ENCODE results near the gene PPIL4.
A peak's percentile ranks its signal among the peaks of the same experiment; 100 is the strongest.

Gene PPIL4

DNA sequence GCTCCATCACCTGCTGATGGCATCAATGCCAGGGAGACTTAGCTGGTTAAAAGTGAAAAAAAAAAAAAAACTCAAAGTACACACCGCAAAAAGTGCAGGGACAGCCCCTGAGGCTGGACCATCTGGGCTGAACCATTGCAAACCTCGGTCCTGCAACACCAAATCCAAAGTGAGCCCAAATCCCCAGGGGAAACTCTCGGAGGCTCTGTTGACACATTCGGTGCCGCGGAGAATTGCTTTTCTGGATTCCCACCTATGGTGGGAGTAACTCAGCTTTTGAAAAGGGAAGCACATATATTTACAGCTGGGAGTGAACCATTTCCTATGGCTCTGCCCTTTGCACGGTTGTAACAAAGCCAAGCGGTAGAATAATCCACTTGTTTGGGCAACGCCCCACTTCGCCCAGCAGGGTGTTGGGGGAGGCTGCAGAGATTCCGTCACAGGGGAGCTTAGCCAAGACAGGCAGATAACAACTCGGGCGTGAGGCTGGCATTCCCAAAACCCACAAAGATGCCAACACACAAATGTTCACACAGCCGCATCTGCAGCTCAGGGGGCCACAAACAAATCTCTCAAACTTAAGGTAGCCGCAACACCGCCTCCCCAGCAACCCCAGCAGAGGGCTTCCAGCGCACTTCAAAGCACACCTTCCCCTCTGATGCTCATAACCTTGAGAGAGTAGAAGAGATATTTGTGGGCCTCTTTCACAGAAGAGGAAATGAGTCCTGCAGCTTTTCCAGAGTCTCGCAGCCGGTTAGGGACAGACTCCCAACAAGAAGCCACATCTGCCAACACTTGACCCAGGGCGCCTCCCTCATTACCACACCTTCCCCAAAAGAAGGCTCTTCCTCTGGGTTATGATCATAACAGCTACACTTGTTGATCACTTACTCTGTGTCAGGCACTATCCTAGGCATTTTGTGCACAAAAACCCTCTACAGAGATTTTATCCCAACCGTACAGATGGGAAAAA lies 72.5 kb downstream of the PPIL4 start:
- H4K20me1 ChIP-seq (ENCODE audit: insufficient read depth, low read length), result peaks cover 47% of the 10 kb centered on the region
- peaks cover 38% of the 10 kb centered on the region for H3K36me3 ChIP-seq (replicated peaks; ENCODE audit: low read depth, low read length)
- H3K4me1 ChIP-seq (ENCODE audit: low read length), result peaks cover 92% of the 10 kb centered on the region
- no peaks in the 10 kb centered on the region for H3K27me3 ChIP-seq (ENCODE audit: low read depth, low read length)
- H3K4me2 ChIP-seq (ENCODE audit: low read length), result peak overlapping the region; percentile 91
- H3K9ac ChIP-seq (ENCODE audit: low read length), result peak overlapping the region; percentile 61
- TF ChIP-seq, protein P1, sequence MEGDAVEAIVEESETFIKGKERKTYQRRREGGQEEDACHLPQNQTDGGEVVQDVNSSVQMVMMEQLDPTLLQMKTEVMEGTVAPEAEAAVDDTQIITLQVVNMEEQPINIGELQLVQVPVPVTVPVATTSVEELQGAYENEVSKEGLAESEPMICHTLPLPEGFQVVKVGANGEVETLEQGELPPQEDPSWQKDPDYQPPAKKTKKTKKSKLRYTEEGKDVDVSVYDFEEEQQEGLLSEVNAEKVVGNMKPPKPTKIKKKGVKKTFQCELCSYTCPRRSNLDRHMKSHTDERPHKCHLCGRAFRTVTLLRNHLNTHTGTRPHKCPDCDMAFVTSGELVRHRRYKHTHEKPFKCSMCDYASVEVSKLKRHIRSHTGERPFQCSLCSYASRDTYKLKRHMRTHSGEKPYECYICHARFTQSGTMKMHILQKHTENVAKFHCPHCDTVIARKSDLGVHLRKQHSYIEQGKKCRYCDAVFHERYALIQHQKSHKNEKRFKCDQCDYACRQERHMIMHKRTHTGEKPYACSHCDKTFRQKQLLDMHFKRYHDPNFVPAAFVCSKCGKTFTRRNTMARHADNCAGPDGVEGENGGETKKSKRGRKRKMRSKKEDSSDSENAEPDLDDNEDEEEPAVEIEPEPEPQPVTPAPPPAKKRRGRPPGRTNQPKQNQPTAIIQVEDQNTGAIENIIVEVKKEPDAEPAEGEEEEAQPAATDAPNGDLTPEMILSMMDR (IDR thresholded peaks at IDR 0.05; ENCODE audit: low read depth, low read length), result peak; percentile 30
- TF ChIP-seq EZH2phosphoT487 (IDR thresholded peaks at IDR 0.05; ENCODE audit: low read depth), result no peak
- peak overlapping the region; percentile 61 for H3K4me3 ChIP-seq (ENCODE audit: low read length)
- peaks cover 96% of the 10 kb centered on the region for H3K79me2 ChIP-seq (ENCODE audit: low read length)
- no peak overlapping the region for H2AFZ ChIP-seq (ENCODE audit: low read depth, low read length)
- H3K9me3 ChIP-seq (ENCODE audit: insufficient read depth, low read length), result peaks cover 5% of the 10 kb centered on the region; the same call in 1 of the 2 replicates
- peak overlapping the region; percentile 98 for H3K27ac ChIP-seq (ENCODE audit: low read length)

DNA sequence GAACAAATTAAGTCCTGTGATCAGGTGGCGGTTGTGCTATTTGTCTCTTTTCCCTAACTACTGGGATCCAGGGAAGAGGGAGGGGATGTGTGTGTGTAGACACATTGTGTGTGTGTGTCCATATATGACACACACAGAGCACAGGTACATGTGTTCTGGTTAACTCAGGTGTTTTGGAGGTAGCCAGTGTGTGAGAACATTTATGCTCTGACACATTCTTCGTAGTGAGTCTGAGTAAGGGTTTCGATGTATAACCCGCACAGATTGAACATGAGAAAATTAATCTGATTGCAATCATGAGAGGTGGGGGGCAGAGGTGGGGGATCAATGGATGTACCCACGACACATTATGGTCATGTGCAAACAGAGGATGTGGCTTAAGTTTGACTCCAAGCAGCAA lies 73.6 kb downstream of the PPIL4 start:
- Histone ChIP-seq H3K4me3 (ENCODE audit: low read length) (peak overlapping the region; percentile 61), H3K4me2 (ENCODE audit: low read length) (peak overlapping the region; percentile 91), H3K9ac (ENCODE audit: low read length) (peak overlapping the region; percentile 61), H3K36me3 (replicated peaks; ENCODE audit: low read depth, low read length) (peaks cover 37% of the 10 kb centered on the region), H3K4me1 (ENCODE audit: low read length) (peaks cover 94% of the 10 kb centered on the region), H3K27me3 (ENCODE audit: low read depth, low read length) (no peaks in the 10 kb centered on the region), H4K20me1 (ENCODE audit: insufficient read depth, low read length) (peaks cover 41% of the 10 kb centered on the region), H3K79me2 (ENCODE audit: low read length) (peaks cover 95% of the 10 kb centered on the region), H3K9me3 (ENCODE audit: insufficient read depth, low read length) (peaks cover 5% of the 10 kb centered on the region; the same call in 1 of the 2 replicates), H2AFZ (ENCODE audit: low read depth, low read length) (no peak overlapping the region), H3K27ac (ENCODE audit: low read length) (peak overlapping the region; percentile 98)
- TF ChIP-seq, protein P1 (IDR thresholded peaks at IDR 0.05; ENCODE audit: low read depth, low read length), result no peak
- TF ChIP-seq EZH2phosphoT487 (IDR thresholded peaks at IDR 0.05; ENCODE audit: low read depth), result no peak

DNA sequence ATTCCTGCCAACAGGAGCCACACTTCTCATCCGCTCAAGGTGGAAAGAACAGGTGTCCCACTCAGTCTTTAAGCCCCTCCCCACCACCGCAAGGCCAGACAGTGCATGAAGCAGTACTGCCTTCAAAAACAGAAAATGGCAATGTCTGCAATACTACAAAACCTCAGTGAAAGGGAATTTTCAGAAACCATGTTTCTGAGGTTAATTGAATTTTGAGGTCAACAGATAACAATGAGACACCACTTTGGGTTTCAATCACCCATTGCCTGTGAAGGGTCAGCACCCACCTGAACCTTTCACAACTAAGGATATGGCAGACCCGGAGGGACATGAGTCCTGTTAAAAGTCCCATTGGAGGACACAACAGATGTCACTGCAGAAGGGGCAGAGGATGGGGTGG lies 74.0 kb downstream of the PPIL4 start:
- no peak for TF ChIP-seq EZH2phosphoT487 (IDR thresholded peaks at IDR 0.05; ENCODE audit: low read depth)
- TF ChIP-seq, protein P1 (IDR thresholded peaks at IDR 0.05; ENCODE audit: low read depth, low read length), result no peak
- H3K79me2 ChIP-seq (ENCODE audit: low read length), result peaks cover 95% of the 10 kb centered on the region
- H3K4me3 ChIP-seq (ENCODE audit: low read length), result peak overlapping the region; percentile 61; the same call in 1 of the 2 replicates
- peak overlapping the region; percentile 98 for H3K27ac ChIP-seq (ENCODE audit: low read length)
- no peaks in the 10 kb centered on the region for H3K27me3 ChIP-seq (ENCODE audit: low read depth, low read length)
- peak overlapping the region; percentile 61 for H3K9ac ChIP-seq (ENCODE audit: low read length)
- H3K4me2 ChIP-seq (ENCODE audit: low read length), result peak overlapping the region; percentile 91
- peaks cover 32% of the 10 kb centered on the region for H3K36me3 ChIP-seq (replicated peaks; ENCODE audit: low read depth, low read length)
- H4K20me1 ChIP-seq (ENCODE audit: insufficient read depth, low read length), result peaks cover 37% of the 10 kb centered on the region
- H2AFZ ChIP-seq (ENCODE audit: low read depth, low read length), result no peak overlapping the region
- H3K9me3 ChIP-seq (ENCODE audit: insufficient read depth, low read length), result peaks cover 5% of the 10 kb centered on the region; the same call in 1 of the 2 replicates
- peaks cover 94% of the 10 kb centered on the region for H3K4me1 ChIP-seq (ENCODE audit: low read length)

DNA sequence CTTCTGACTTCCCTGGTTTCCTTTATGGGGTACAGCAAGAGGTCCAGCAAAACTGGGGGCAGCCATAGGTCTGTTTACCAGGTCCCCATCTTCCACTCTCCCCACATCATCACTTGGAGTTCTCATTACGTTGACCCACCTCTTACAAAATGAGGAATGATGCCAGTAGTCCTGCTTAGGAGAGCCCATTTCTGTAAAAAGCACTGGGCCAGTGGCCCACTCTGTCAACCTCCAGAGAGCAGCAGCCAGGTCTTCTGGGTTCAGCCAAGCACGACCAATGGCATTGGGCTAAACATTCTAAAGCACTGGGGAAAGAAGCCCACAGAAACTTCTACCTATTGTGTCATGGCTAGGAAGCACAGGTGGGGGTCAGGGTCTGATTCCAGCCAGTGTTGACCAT lies 74.9 kb downstream of the PPIL4 start:
- Histone ChIP-seq H3K27ac (ENCODE audit: low read length) (peak overlapping the region; percentile 98), H3K36me3 (replicated peaks; ENCODE audit: low read depth, low read length) (peaks cover 32% of the 10 kb centered on the region), H3K9ac (ENCODE audit: low read length) (peak overlapping the region; percentile 61; the same call in 1 of the 2 replicates), H2AFZ (ENCODE audit: low read depth, low read length) (no peak overlapping the region), H3K4me1 (ENCODE audit: low read length) (peaks cover 94% of the 10 kb centered on the region), H3K27me3 (ENCODE audit: low read depth, low read length) (no peaks in the 10 kb centered on the region), H3K4me3 (ENCODE audit: low read length) (no peak overlapping the region), H3K9me3 (ENCODE audit: insufficient read depth, low read length) (peaks cover 5% of the 10 kb centered on the region; the same call in 1 of the 2 replicates), H3K79me2 (ENCODE audit: low read length) (peaks cover 95% of the 10 kb centered on the region), H3K4me2 (ENCODE audit: low read length) (peak overlapping the region; percentile 91), H4K20me1 (ENCODE audit: insufficient read depth, low read length) (peaks cover 34% of the 10 kb centered on the region)
- no peak for TF ChIP-seq EZH2phosphoT487 (IDR thresholded peaks at IDR 0.05; ENCODE audit: low read depth)
- TF ChIP-seq, protein P1 (IDR thresholded peaks at IDR 0.05; ENCODE audit: low read depth, low read length), result no peak

Data from OCI-LY3 (cell line).